GM12864 (cell line): ENCODE results near the gene SLC38A10.

ENCODE experiments used
- DNase-seq: peaks from one replicate; pipeline ENCODE4 v3.0.0-alpha.2; 2011; ENCODE audit warnings: low read depth
- H3K4me3 ChIP-seq: 2 replicates; pipeline ENCODE4 v1.5.1; 2011; ENCODE audit warnings: mild to moderate bottlenecking, low read depth, low read length, control low read depth
- CTCF ChIP-seq: IDR thresholded peaks from 2 replicates; pipeline ENCODE4 v1.5.1; 2011; ENCODE audit warnings: low read depth, mild to moderate bottlenecking, moderate library complexity, low read length, control low read depth, inconsistent platforms; ENCODE audit errors: missing control alignments

Gene SLC38A10

DNA sequence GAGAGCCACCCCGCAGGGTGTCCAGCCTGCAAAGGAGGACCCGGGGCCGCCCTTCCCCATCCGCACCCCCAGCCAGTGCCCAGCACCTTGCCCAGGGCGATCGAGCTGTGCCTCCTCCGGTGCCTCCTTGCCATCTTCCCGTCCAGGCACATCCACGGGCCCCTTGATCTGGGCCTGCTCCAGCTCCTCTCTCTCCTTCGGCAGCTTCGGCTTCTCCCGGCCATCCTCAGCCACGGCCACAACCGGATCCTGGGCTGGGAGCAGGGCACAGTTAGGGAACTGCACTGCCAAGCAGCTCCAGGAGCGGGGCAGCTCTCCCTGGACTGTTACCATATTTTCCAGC, 42.1 kb downstream of the SLC38A10 start:
- H3K4me3 ChIP-seq, result no peak overlapping the region
- TF ChIP-seq CTCF, result no peak
- no peak for DNase-seq

GRCh38 chr17:81252326-81252986, 42.7 kb downstream of the SLC38A10 start:
- TF ChIP-seq CTCF, result no peak
- no peak overlapping the region for H3K4me3 ChIP-seq
- no peak for DNase-seq

- H3K4me3 ChIP-seq, result no peak overlapping the region
- DNase-seq, result no peak
- no peak for TF ChIP-seq CTCF
Measured at GRCh38 chr17:81251709-81252301, 43.3 kb downstream of the SLC38A10 start.

DNA sequence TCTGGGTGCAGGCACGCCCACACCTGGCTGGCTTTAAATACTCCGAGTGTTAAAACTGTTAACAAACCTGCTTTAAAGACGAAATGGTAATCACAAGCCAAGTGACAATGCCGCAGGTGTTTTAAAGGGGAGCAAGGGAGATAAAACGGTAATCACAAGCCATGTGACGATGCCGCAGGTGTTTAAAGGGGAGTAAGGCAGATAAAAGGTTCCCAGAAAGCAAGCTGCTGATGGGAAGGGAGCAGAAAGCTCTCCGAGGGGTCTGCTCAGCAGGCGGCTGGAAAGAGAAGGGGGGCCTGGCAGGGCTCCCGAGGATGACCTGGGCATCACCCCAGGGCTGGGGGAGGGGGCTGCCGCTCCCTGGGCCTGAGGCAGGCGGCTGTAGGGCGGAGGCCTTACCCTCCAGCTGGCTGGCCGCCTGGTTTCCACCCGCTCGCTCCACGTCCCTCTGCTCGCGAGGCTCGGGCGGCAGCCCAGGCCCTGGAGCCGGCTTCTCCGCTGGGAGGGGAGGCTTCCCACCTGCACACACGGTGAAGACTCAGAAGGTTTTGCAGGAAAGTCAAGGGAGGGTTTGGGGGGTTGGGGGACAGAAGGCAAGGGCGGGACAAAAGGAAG, 43.9 kb downstream of the SLC38A10 start:
- H3K4me3 ChIP-seq, result no peak overlapping the region
- TF ChIP-seq CTCF, result no peak
- no peak for DNase-seq

DNA sequence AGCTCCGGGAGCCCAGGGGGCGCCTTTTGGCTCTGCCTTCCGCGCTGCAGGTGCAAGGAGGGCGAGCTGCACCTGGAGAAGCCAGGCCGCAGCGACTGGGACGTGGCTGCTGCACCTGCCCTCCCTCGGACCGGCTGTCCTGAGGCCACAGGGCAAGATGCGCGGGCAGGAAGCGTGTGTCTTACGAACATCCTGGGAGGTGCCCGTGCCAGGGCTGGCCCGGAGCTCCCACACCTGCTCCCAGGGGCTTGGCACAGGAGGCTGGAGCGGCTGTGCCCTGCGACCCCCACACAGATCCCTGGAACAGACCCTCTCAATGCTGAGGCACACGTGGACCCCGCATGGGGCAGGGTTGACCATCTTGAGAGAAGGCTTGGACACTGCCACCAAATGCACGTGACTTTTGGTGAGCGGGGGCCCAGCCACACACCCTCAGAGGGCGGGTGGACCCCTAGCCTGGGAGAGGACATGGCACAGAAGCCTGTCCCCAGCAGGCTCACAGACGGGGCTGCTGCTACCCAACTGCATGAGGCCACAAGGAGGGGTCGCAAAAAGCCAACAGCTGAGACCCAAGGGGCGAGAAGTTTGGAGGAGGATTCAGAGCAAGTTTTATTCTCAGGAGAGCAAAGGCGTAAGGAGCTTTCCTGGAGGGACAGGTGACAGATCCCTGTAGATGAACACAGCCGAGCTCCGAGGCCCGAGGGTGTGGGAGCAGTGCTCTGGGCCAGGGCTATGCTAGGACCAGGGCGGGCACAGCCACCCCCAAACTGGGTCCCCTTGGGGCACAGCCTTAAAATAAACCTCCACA, 44.6 kb downstream of the SLC38A10 start:
- no peak for TF ChIP-seq CTCF
- DNase-seq, result no peak
- no peak overlapping the region for H3K4me3 ChIP-seq

- no peak for DNase-seq
- no peak for TF ChIP-seq CTCF
- H3K4me3 ChIP-seq, result no peak overlapping the region
Measured at GRCh38 chr17:81249223-81250040, 45.7 kb downstream of the SLC38A10 start.
